Lower lobe of right lung (tissue), 2 donors: ENCODE measurements around the gene ABCC4. TPM values are rescaled to one million over a fixed set of nuclear protein-coding genes. Genes with fewer than 3 reads are reported as not detected.

ENCODE experiments used
- ATAC-seq, 2 donors: fragments of 200-7000 bp; cut with Tn5 transposase; one replicate each; pipeline ENCODE4 v1.9.1; 2020 to 2022; ENCODE audit warnings: mild to moderate bottlenecking in 2 of 2, moderate library complexity in 2 of 2
- DNase-seq: peaks from one replicate; pipeline ENCODE4 v3.0.0-alpha.2; 2020
- H3K27ac ChIP-seq: fragments of 200-600 bp; one replicate; pipeline ENCODE4 v1.8.0; 2022
- H3K27me3 ChIP-seq: fragments of 200-600 bp; one replicate; pipeline ENCODE4 v1.8.0; 2022; ENCODE audit warnings: low read depth
- H3K36me3 ChIP-seq: fragments of 200-600 bp; one replicate; pipeline ENCODE4 v1.8.0; 2022; ENCODE audit warnings: mild to moderate bottlenecking
- H3K4me1 ChIP-seq: fragments of 200-600 bp; one replicate; pipeline ENCODE4 v1.8.0; 2022
- H3K4me3 ChIP-seq: fragments of 200-600 bp; one replicate; pipeline ENCODE4 v1.8.0; 2022; ENCODE audit warnings: mild to moderate bottlenecking
- H3K9me3 ChIP-seq: fragments of 200-600 bp; one replicate; pipeline ENCODE4 v1.8.0; 2022
- intact Hi-C: fragments of 100-400 bp; cut with DNase I; formaldehyde crosslinking; loops from one replicate; pipeline ENCODE4 v1.11.0; 2022
- total RNA-seq: library from RNA; stranded (reverse); fragmentation: NEBNext Ultra II Directional; extraction: Animal tissue kit (Norgen Biotek cat#: 25700); gene quantifications from one replicate; pipeline ENCODE4 v1.2.1, GENCODE V29; 2021
- TF ChIP-seq, protein P1 (sequence below): fragments of 200-600 bp; IDR thresholded peaks from one replicate; pipeline ENCODE4 v1.8.0; 2022; ENCODE audit warnings: antibody characterized with exemption, mild to moderate bottlenecking
- donor health status: DM: no; HTN: yes; CAD: no; lungs with severe emphysema.

ABCC4 gene
- total RNA-seq, 1 donor from 2014 or later, result 32.2 TPM

DNA sequence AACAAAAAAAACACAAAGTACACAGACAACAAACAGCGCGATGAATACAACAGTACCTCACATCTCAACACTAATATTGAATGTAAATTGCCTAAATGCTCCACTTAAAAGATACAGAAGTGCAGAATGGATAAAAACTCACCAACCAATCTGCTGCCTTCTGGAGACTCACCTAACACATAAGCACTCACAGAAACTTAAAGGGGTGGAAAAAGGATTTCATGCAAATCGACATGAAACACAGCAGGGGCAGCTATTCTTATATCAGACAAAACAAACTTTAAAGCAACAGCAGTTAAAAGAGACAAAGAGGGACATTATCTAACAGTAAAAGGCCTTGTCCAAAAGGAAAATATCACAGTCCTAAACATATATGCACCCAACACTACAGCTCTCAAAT, 209.5 kb downstream of the ABCC4 start:
- H3K27ac ChIP-seq, result no peak overlapping the region
- ATAC-seq (no peak), DNase-seq (no peak)
- no peak overlapping the region for H3K4me3 ChIP-seq
- no peaks in the 10 kb centered on the region for H3K27me3 ChIP-seq
- no peaks in the 10 kb centered on the region for H3K36me3 ChIP-seq
- no peaks in the 10 kb centered on the region for H3K9me3 ChIP-seq
- no peaks in the 10 kb centered on the region for H3K4me1 ChIP-seq
- TF ChIP-seq, protein P1, sequence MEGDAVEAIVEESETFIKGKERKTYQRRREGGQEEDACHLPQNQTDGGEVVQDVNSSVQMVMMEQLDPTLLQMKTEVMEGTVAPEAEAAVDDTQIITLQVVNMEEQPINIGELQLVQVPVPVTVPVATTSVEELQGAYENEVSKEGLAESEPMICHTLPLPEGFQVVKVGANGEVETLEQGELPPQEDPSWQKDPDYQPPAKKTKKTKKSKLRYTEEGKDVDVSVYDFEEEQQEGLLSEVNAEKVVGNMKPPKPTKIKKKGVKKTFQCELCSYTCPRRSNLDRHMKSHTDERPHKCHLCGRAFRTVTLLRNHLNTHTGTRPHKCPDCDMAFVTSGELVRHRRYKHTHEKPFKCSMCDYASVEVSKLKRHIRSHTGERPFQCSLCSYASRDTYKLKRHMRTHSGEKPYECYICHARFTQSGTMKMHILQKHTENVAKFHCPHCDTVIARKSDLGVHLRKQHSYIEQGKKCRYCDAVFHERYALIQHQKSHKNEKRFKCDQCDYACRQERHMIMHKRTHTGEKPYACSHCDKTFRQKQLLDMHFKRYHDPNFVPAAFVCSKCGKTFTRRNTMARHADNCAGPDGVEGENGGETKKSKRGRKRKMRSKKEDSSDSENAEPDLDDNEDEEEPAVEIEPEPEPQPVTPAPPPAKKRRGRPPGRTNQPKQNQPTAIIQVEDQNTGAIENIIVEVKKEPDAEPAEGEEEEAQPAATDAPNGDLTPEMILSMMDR, result no peak
- intact Hi-C loops, result no loop called here

DNA sequence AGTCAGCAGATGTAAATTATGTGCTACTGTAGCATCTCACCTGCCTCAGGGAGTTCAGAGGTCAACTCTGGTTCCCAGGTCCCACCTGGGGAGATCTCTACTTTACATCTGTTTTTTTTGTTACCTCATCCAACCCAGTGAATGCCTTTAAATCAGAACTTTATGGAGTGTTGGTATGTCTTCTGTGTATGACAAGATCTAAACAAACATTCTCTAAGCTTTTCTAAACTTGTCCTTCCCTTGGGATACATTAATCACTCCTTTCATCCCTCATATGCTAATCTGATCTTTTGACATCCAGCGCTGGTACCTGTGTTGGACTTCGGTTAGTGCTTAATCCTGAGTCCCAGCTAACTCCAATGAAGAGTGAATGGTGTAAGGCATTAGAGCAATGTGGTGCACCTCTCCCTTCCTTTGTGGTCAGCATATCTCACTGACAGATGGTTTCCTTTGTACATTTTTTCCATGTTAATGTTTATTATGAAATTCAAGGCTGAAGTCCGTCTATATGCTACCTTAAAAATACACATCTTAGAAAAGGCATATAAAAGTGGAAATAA, 213.4 kb downstream of the ABCC4 start:
- Histone ChIP-seq H3K27me3 (no peaks in the 10 kb centered on the region), H3K4me1 (no peaks in the 10 kb centered on the region), H3K27ac (no peak overlapping the region), H3K9me3 (no peaks in the 10 kb centered on the region), H3K4me3 (no peak overlapping the region), H3K36me3 (no peaks in the 10 kb centered on the region)
- ATAC-seq (no peak), DNase-seq (no peak)
- TF ChIP-seq, protein P1, result no peak
- intact Hi-C loops, result no loop called here

DNA sequence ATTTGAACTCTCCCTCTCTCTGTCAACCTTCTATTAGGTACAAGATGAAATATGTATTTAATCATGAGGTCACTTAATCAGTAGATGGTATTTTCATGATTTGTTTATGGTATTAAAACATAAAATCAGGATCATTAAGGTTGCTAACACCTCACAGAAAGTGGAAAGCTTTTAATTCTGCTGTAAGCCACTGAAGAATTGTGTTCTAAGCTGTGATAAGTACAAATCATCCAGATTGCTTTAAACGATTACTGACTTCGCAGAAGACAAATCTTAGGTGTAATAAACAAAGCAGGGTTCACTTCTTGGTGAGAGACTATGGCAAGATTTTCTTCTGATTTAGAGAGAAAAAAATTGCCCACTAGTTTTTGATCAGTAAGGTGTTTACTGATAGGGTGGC, 214.5 kb downstream of the ABCC4 start:
- ATAC-seq (no peak), DNase-seq (no peak)
- H3K36me3 ChIP-seq, result no peaks in the 10 kb centered on the region
- H3K4me3 ChIP-seq, result no peak overlapping the region
- intact Hi-C loops, result no loop called here
- no peaks in the 10 kb centered on the region for H3K4me1 ChIP-seq
- no peaks in the 10 kb centered on the region for H3K9me3 ChIP-seq
- no peaks in the 10 kb centered on the region for H3K27me3 ChIP-seq
- H3K27ac ChIP-seq, result no peak overlapping the region
- TF ChIP-seq, protein P1, result no peak

DNA sequence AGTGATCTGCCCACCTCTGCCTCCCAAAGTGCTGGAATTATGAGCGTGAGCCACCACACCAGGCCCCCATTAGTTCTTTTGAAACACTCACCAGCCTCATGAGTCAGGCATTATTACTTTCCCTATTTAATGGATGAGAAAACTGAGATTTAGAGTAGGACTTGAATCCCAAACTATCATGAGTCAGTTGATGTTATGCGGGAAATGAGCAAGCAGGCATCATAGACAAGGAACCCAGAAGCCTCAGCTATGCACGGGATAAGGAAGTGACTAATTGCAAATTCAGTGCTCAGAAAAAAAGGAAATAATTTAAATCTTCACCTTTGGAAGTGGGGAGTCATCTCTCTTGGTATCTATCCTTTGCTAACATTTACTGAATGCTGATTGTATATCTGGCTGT, 217.5 kb downstream of the ABCC4 start:
- no peak for ATAC-seq
- H3K27ac ChIP-seq, result no peak overlapping the region
- intact Hi-C loops, result no loop called here

DNA sequence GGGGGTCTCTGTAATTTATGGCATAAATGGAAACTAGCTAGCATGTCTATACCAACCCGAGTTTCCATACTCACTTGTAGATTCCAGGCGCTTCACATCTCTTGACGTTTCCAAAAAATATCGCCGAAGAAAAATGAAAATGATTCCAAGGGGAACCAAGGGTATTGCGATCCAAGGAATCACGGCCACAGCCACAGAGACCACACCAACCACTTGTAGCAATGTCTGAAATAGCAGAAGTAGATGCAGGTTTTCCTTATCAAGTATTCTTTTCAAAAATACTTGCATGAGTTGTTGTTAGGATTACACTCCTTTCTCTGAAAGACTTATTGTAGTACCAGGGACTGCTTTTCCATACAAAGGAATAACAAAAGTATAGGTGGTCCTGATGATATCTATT, 218.2 kb downstream of the ABCC4 start:
- Histone ChIP-seq H3K4me1 (no peaks in the 10 kb centered on the region), H3K9me3 (no peaks in the 10 kb centered on the region), H3K27ac (no peak overlapping the region), H3K27me3 (no peaks in the 10 kb centered on the region), H3K4me3 (no peak overlapping the region), H3K36me3 (peaks cover 5% of the 10 kb centered on the region)
- no peak for ATAC-seq
- intact Hi-C loops, result no loop called here
- no peak for DNase-seq
- TF ChIP-seq, protein P1, result no peak

More for the DNA sequence above, 217.5 kb downstream of the ABCC4 start:
- no peak for DNase-seq
- Histone ChIP-seq H3K4me3 (no peak overlapping the region), H3K9me3 (no peaks in the 10 kb centered on the region), H3K36me3 (peaks cover 5% of the 10 kb centered on the region), H3K4me1 (no peaks in the 10 kb centered on the region), H3K27me3 (no peaks in the 10 kb centered on the region)
- TF ChIP-seq, protein P1, result no peak
